Raji (cell line): ENCODE results near the gene HDGF.
A peak's percentile ranks its signal among the peaks of the same experiment; 100 is the strongest.

Source experiments
- POLR2A ChIP-seq: IDR thresholded peaks from 2 replicates; pipeline ENCODE4 v1.6.1; 2011; ENCODE audit warnings: low read depth, low read length, control low read depth; ENCODE audit not compliant: insufficient read depth

HDGF gene

GRCh38 chr1:156742017-156742416 lies 9.5 kb downstream of the HDGF start:
- TF ChIP-seq POLR2A: no peak

GRCh38 chr1:156741481-156741983 lies 9.9 kb downstream of the HDGF start:
- no peak for TF ChIP-seq POLR2A

GRCh38 chr1:156740741-156741480 lies 10.6 kb downstream of the HDGF start, which contains the start of gene MRPL24:
Gene MRPL24, minus strand, starts transcription at chr1:156741088. Its CDS starts 2,384 bp downstream, at chr1:156738704.
- TF ChIP-seq POLR2A: peak; percentile 90

GRCh38 chr1:156740237-156740740 lies 11.2 kb downstream of the HDGF start:
- TF ChIP-seq POLR2A: no peak

- no peak for TF ChIP-seq POLR2A
These were observed 12.6 kb downstream of the HDGF start for GRCh38 chr1:156738916-156739315.

- no peak for TF ChIP-seq POLR2A
These were observed 13.1 kb downstream of the HDGF start for GRCh38 chr1:156738407-156738806.

- no peak for TF ChIP-seq POLR2A
These were observed 17.4 kb downstream of the HDGF start for GRCh38 chr1:156733989-156734584.

GRCh38 chr1:156728599-156729462 lies 22.6 kb downstream of the HDGF start, which contains the start of gene ISG20L2:
Gene ISG20L2, minus strand, starts transcription at chr1:156728766. Its CDS starts 1,114 bp downstream, at chr1:156727652.
- peak; percentile 67 for TF ChIP-seq POLR2A

GRCh38 chr1:156727926-156728598 lies 23.4 kb downstream of the HDGF start, which contains the start of gene METTL25B:
Gene METTL25B, plus strand, starts transcription at chr1:156728469. Its CDS starts 636 bp downstream, at chr1:156729105.
- TF ChIP-seq POLR2A: peak; percentile 88

GRCh38 chr1:156727492-156727891 lies 24.0 kb downstream of the HDGF start:
- TF ChIP-seq POLR2A: no peak

GRCh38 chr1:156726549-156727226 lies 24.8 kb downstream of the HDGF start:
- no peak for TF ChIP-seq POLR2A

- TF ChIP-seq POLR2A: no peak; the same call in 1 of the 2 replicates
These were observed 25.7 kb downstream of the HDGF start for GRCh38 chr1:156725683-156726280.

GRCh38 chr1:156721535-156721934 lies 29.9 kb downstream of the HDGF start:
- no peak for TF ChIP-seq POLR2A
